GM23338 (cell line): ENCODE data around the gene AACS.
"Not testable (repeated sequence)": the region's sequence is repeated elsewhere in the genome, so short reads cannot be mapped to it uniquely, and the experiment has no call there.

Experiments
- CTCF ChIP-seq, 2 experiments: fragments of 200-600 bp in 1 of 2; sonication (generic) in 1 of 2; conservative IDR thresholded peaks; 2 replicates each; pipeline versions ENCODE4 v1.5.1 to v1.6.1; 2016 to 2017; ENCODE audit warnings: antibody characterized with exemption in 2 of 2, low read depth in 2 of 2, mild to moderate bottlenecking in 2 of 2, moderate library complexity in 1 of 2
- EZH2 ChIP-seq: fragments of 200-600 bp; sonication (generic); IDR thresholded peaks from one replicate; pipeline ENCODE4 v1.8.0; 2017; ENCODE audit warnings: antibody characterized with exemption, mild to moderate bottlenecking, low read depth; ENCODE audit not compliant: unreplicated experiment
- REST ChIP-seq: IDR thresholded peaks from one replicate; pipeline ENCODE4 v1.6.1; 2018; ENCODE audit warnings: antibody characterized with exemption; ENCODE audit not compliant: unreplicated experiment
- ZNF462 ChIP-seq: fragments of 250-450 bp; sonication (Bioruptor Pico); IDR thresholded peaks from 2 replicates; pipeline ENCODE4 v1.5.0; 2020; ENCODE audit warnings: mild to moderate bottlenecking, moderate library complexity

- not testable (repeated sequence) for TF ChIP-seq REST; CTCF (conservative IDR thresholded peaks at IDR 0.05; ENCODE audit: low read depth in 2 of 2); EZH2; ZNF462 (CRISPR knock-in tag)
Observed at GRCh38 chr12:125063522-125063921, 1.7 kb upstream of the AACS start.
